ENCODE results near the gene PHYHIPL.
"Not testable (repeated sequence)": the region's sequence is repeated elsewhere in the genome, so short reads cannot be mapped to it uniquely, and the experiment has no call there.

The PHYHIPL gene

GRCh38 chr10:59190332-59190731 is 13.9 kb downstream of the PHYHIPL start:
- DNase-seq (ENCODE audit: low read depth, low spot score): no peak

GRCh38 chr10:59206204-59206720 is 29.8 kb downstream of the PHYHIPL start:
- no peak for DNase-seq (ENCODE audit: low read depth, low spot score)

GRCh38 chr10:59212301-59212798 is 35.9 kb downstream of the PHYHIPL start:
- DNase-seq (ENCODE audit: low read depth, low spot score): no peak

DNA sequence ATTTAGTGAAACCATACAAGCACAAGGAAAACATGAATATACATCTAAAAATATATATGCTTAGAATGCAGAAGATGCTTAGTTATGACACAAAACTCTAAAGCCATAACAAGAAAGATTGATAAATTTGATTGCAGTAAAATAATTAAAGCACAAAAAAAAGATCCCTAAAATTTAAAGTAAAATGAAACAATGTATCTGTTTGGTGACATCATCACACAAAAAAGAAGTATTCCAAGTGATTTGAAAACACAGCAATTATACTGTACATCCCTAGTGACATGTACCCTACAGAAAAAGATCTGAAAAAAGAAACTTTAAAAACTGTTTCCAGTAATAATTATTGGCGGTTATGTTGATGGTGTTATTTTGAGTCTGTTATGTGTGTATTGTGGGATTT is 37.7 kb downstream of the PHYHIPL start:
- DNase-seq (ENCODE audit: low read depth, low spot score): no peak

- DNase-seq (ENCODE audit: low read depth, low spot score): no peak
These were observed 39.9 kb downstream of the PHYHIPL start for GRCh38 chr10:59216178-59216869.

DNA sequence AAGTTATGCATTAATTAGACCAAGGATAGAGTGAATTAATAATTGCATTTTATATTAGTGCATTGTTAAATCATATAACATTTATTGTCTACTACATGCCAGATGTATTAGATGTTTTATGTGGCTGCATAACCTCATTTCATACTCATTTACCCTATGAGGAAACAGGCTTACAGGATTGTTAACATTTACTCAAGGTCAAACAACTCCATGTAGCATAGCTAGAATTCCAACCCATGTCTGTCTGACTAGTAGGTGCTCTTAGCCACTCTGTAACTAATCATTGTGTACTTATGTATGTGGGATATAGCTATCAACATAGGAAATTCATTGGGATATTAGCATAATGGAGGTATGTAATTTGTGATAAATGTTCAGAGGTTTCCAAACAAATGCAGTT is 46.3 kb downstream of the PHYHIPL start:
- DNase-seq (ENCODE audit: low read depth, low spot score): no peak

GRCh38 chr10:59223597-59223996 is 47.2 kb downstream of the PHYHIPL start:
- DNase-seq (ENCODE audit: low read depth, low spot score): not testable (repeated sequence)

GRCh38 chr10:59225211-59225610 is 48.8 kb downstream of the PHYHIPL start:
- no peak for DNase-seq (ENCODE audit: low read depth, low spot score)

GRCh38 chr10:59227136-59227673 is 50.8 kb downstream of the PHYHIPL start:
- no peak for DNase-seq (ENCODE audit: low read depth, low spot score)

DNA sequence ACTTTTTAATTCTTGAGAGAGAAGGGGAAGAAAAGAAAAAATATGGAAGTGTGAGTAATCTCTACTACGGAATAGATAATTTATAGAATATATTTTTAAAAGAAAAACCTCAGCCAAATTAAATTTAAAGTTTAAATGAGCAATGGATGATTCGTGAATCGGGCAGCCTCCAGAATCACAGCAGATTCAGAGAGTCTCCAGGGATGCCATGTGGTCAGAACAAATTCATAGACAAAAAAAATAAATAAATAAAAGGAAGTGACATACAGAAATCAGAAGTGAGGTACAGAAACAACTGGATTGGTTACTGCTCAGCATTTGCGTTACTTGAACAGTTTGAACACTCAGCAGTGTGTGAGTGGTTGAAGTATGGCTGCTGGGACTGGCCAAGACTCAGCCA is 53.0 kb downstream of the PHYHIPL start:
- no peak for DNase-seq (ENCODE audit: low read depth, low spot score)

- DNase-seq (ENCODE audit: low read depth, low spot score): no peak
These were observed 57.8 kb downstream of the PHYHIPL start for GRCh38 chr10:59234194-59234593.

- no peak for DNase-seq (ENCODE audit: low read depth, low spot score)
These were observed 58.5 kb downstream of the PHYHIPL start for GRCh38 chr10:59234816-59235429.

GRCh38 chr10:59236064-59236697 is 59.7 kb downstream of the PHYHIPL start:
- no peak for DNase-seq (ENCODE audit: low read depth, low spot score)

GRCh38 chr10:59237775-59238174 is 61.3 kb downstream of the PHYHIPL start:
- no peak for DNase-seq (ENCODE audit: low read depth, low spot score)

DNA sequence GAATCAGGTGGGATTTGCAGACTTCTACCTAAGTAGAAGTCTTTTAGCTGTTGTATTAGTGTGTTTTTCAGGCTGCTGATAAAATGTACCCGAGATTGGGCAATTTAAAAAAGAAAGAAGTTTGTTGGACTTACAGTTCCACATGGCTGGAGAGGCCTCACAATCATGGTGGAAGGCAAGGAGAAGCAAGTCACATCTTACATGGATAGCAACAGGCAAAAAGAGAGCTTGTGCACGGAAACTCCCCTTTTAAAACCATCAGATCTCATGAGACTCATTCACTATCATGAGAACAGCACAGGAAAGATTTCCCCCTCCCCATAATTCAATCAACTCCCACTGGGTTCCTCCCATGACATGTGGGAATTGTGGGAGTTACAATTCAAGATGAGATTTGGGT is 62.7 kb downstream of the PHYHIPL start:
- not testable (repeated sequence) for DNase-seq (ENCODE audit: low read depth, low spot score)

- DNase-seq (ENCODE audit: low read depth, low spot score): no peak
These were observed 64.2 kb downstream of the PHYHIPL start for GRCh38 chr10:59240582-59241183.

DNA sequence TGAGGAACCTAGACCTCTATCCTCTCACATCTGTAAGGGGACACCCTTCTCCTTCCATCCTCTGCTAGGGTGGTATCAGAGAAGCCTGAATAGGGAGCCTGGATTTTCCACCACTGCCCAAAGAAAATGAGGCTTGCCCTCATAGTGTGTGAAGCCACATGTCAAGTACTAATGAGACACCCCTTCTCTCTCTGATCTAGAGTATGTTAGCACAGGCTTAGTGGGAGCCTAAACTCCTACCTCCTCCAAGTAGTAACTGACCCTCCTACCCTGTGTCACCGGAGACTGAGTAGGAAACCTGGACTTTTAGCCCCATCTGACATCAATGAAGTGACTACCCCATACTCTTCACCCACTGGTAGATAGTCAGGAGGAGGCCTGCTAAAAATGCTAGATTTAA is 65.6 kb downstream of the PHYHIPL start:
- DNase-seq (ENCODE audit: low read depth, low spot score): no peak

DNA sequence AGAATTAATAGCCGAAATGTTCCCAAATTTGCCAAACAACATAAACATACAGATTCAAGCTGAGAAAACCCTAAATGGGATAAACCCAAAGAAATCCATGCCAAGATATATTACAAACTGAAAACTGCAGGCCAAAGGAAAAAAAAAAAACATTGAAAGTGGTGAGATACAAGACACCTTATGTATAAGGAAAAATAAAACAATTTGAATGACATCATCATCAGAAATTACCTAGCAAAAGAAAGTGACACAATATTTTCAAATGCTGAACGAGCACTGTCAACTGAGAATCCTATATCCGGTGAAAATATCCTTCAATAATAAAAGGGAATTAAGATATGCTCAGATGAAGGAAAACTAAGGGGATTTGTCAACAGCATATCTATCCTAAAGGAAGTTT is 66.5 kb downstream of the PHYHIPL start:
- DNase-seq (ENCODE audit: low read depth, low spot score): no peak

DNA sequence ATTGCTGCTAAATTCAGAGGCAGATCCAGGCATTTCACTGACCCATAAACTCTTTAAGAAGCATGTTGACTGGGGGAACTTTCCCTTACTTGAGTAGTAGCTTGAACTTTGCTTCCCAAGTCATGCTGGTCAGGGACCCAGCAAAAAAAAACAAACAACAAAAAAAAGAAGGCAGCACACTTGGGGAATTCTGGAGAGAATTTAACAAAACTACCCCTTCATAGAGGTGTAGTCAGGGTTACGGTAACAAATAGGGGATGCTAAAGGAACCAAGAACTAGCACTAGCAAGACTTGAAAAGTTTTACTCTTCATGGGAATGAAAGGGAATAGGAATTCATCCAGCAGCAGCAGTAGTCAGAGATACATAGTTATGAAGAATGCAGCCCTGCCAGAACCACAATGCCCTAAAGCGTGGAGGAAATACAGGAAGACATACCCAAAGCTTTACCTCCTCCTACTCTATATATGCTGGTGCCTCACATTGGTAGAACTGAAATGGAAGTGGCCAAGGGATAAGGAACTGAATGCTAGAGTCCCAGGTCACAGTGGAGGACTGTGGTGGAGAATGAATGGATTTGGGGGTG is 67.3 kb downstream of the PHYHIPL start:
- no peak for DNase-seq (ENCODE audit: low read depth, low spot score)

GRCh38 chr10:59244871-59245270 is 68.4 kb downstream of the PHYHIPL start:
- no peak for DNase-seq (ENCODE audit: low read depth, low spot score)

GRCh38 chr10:59245686-59246085 is 69.2 kb downstream of the PHYHIPL start:
- DNase-seq (ENCODE audit: low read depth, low spot score): no peak

- DNase-seq (ENCODE audit: low read depth, low spot score): no peak
These were observed 76.0 kb downstream of the PHYHIPL start for GRCh38 chr10:59252491-59252890.
